HG02571 (cell line): ENCODE results near the gene GDF15.
A peak's percentile ranks its signal among the peaks of the same experiment; 100 is the strongest.

ENCODE experiments used
- ATAC-seq: cut with Tn5 transposase; IDR thresholded peaks from one replicate; pipeline ENCODE4 v1.9.1; 2021; ENCODE audit warnings: mild to moderate bottlenecking, moderate library complexity; ENCODE audit not compliant: unreplicated experiment

Gene GDF15

GRCh38 chr19:18428787-18429674 is 43.1 kb downstream of the GDF15 start:
- ATAC-seq: peak; percentile 46

- no peak for ATAC-seq
Measured at GRCh38 chr19:18429717-18430416, 43.9 kb downstream of the GDF15 start.

GRCh38 chr19:18430417-18431144 is 44.6 kb downstream of the GDF15 start:
- ATAC-seq: no peak

GRCh38 chr19:18431351-18432197 is 45.6 kb downstream of the GDF15 start:
- ATAC-seq: no peak

- ATAC-seq: no peak
Measured at GRCh38 chr19:18432275-18433014, 46.5 kb downstream of the GDF15 start.

GRCh38 chr19:18433015-18433691 is 47.2 kb downstream of the GDF15 start:
- ATAC-seq: no peak

- no peak for ATAC-seq
Measured at GRCh38 chr19:18433735-18434398, 47.9 kb downstream of the GDF15 start.

GRCh38 chr19:18434411-18435175 is 48.6 kb downstream of the GDF15 start:
- no peak for ATAC-seq

GRCh38 chr19:18435178-18435841 is 49.4 kb downstream of the GDF15 start:
- no peak for ATAC-seq

GRCh38 chr19:18435842-18436670 is 50.1 kb downstream of the GDF15 start:
- ATAC-seq: no peak

- ATAC-seq: peak; percentile 37
Measured at GRCh38 chr19:18436671-18437490, 50.9 kb downstream of the GDF15 start.

- ATAC-seq: no peak
Measured at GRCh38 chr19:18437491-18438330, 51.8 kb downstream of the GDF15 start, which contains the start of gene ISYNA1. Gene ISYNA1 (minus strand): TSS chr19:18438133. CDS start chr19:18437979, 154 bp downstream.

- no peak for ATAC-seq
Measured at GRCh38 chr19:18438331-18439024, 52.5 kb downstream of the GDF15 start.
